ENCODE data around the gene ZC3H7A.
"Not testable (repeated sequence)": the region's sequence is repeated elsewhere in the genome, so short reads cannot be mapped to it uniquely, and the experiment has no call there.

The ZC3H7A gene

DNA sequence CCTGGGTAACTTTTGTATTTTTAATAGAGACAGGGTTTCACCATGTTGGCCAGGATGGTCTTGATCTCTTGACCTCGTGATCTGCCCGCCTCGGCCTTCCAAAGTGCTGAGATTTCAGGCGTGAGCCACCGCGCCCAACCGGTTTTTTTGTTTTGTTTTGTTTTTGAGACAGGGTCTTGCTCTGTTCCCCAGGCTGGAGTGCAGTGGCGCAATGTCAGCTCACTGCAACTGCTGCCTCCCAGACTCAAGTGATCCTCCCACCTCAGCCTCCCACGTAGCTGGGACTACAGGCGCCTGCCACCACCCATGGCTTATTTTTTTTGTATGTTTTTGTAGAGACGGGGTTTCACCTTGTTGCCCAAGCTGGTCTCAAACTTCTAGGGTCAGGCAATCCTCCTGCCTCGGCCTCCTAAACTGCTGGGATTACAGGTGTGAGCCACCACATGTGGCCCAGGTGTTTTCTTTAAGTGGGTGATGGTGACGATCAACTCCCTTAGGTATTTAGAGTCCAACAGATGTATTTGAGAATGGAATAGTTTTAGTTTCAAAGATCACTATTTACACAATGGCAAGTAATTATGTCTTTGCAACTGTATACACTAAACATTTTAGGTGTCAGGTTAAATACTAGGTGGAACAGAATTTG lies 28.6 kb upstream of the ZC3H7A start:
- not testable (repeated sequence) for H3K4me3 ChIP-seq (ENCODE audit: low read depth, low read length); H3K4me1 ChIP-seq (ENCODE audit: control insufficient read depth, insufficient read depth, low read length); H3K36me3 ChIP-seq (ENCODE audit: control insufficient read depth, insufficient read depth, low read length); H3K27me3 ChIP-seq (ENCODE audit: control insufficient read depth, insufficient read depth, low read length); H3K9ac ChIP-seq (ENCODE audit: low read depth, low read length); H3K27ac ChIP-seq (ENCODE audit: low read depth, low read length); H3K9me3 ChIP-seq (ENCODE audit: control insufficient read depth, insufficient read depth, low read length)

GRCh38 chr16:11824362-11824761 lies 27.3 kb upstream of the ZC3H7A start:
- H3K4me3 ChIP-seq (ENCODE audit: low read depth, low read length) = no peak overlapping the region
- no peaks in the 10 kb centered on the region for H3K36me3 ChIP-seq (ENCODE audit: control insufficient read depth, insufficient read depth, low read length)
- no peaks in the 10 kb centered on the region for H3K27me3 ChIP-seq (ENCODE audit: control insufficient read depth, insufficient read depth, low read length)
- no peak overlapping the region for H3K9ac ChIP-seq (ENCODE audit: low read depth, low read length)
- no peaks in the 10 kb centered on the region for H3K4me1 ChIP-seq (ENCODE audit: control insufficient read depth, insufficient read depth, low read length)
- H3K27ac ChIP-seq (ENCODE audit: low read depth, low read length) = no peak overlapping the region
- H3K9me3 ChIP-seq (ENCODE audit: control insufficient read depth, insufficient read depth, low read length) = no peaks in the 10 kb centered on the region

- H3K36me3 ChIP-seq (ENCODE audit: control insufficient read depth, insufficient read depth, low read length); H3K9me3 ChIP-seq (ENCODE audit: control insufficient read depth, insufficient read depth, low read length); H3K4me3 ChIP-seq (ENCODE audit: low read depth, low read length); H3K27ac ChIP-seq (ENCODE audit: low read depth, low read length); H3K9ac ChIP-seq (ENCODE audit: low read depth, low read length); H3K27me3 ChIP-seq (ENCODE audit: control insufficient read depth, insufficient read depth, low read length); H3K4me1 ChIP-seq (ENCODE audit: control insufficient read depth, insufficient read depth, low read length): not testable (repeated sequence)
Measured at GRCh38 chr16:11823645-11824044, 26.6 kb upstream of the ZC3H7A start.

GRCh38 chr16:11819798-11820197 lies 22.7 kb upstream of the ZC3H7A start:
- Histone ChIP-seq H3K4me1 (ENCODE audit: control insufficient read depth, insufficient read depth, low read length) (no peaks in the 10 kb centered on the region), H3K27me3 (ENCODE audit: control insufficient read depth, insufficient read depth, low read length) (no peaks in the 10 kb centered on the region), H3K9ac (ENCODE audit: low read depth, low read length) (no peak overlapping the region), H3K36me3 (ENCODE audit: control insufficient read depth, insufficient read depth, low read length) (no peaks in the 10 kb centered on the region), H3K9me3 (ENCODE audit: control insufficient read depth, insufficient read depth, low read length) (no peaks in the 10 kb centered on the region), H3K27ac (ENCODE audit: low read depth, low read length) (no peak overlapping the region), H3K4me3 (ENCODE audit: low read depth, low read length) (no peak overlapping the region)

- not testable (repeated sequence) for H3K27ac ChIP-seq (ENCODE audit: low read depth, low read length); H3K9ac ChIP-seq (ENCODE audit: low read depth, low read length); H3K36me3 ChIP-seq (ENCODE audit: control insufficient read depth, insufficient read depth, low read length); H3K4me1 ChIP-seq (ENCODE audit: control insufficient read depth, insufficient read depth, low read length); H3K27me3 ChIP-seq (ENCODE audit: control insufficient read depth, insufficient read depth, low read length); H3K4me3 ChIP-seq (ENCODE audit: low read depth, low read length); H3K9me3 ChIP-seq (ENCODE audit: control insufficient read depth, insufficient read depth, low read length)
Measured at GRCh38 chr16:11818970-11819369, 21.9 kb upstream of the ZC3H7A start.

GRCh38 chr16:11816123-11816522 lies 19.1 kb upstream of the ZC3H7A start:
- no peak overlapping the region for H3K4me3 ChIP-seq (ENCODE audit: low read depth, low read length)
- no peaks in the 10 kb centered on the region for H3K27me3 ChIP-seq (ENCODE audit: control insufficient read depth, insufficient read depth, low read length)
- no peaks in the 10 kb centered on the region for H3K9me3 ChIP-seq (ENCODE audit: control insufficient read depth, insufficient read depth, low read length)
- H3K27ac ChIP-seq (ENCODE audit: low read depth, low read length) = no peak overlapping the region
- no peak overlapping the region for H3K9ac ChIP-seq (ENCODE audit: low read depth, low read length)
- no peaks in the 10 kb centered on the region for H3K36me3 ChIP-seq (ENCODE audit: control insufficient read depth, insufficient read depth, low read length)
- no peaks in the 10 kb centered on the region for H3K4me1 ChIP-seq (ENCODE audit: control insufficient read depth, insufficient read depth, low read length)

DNA sequence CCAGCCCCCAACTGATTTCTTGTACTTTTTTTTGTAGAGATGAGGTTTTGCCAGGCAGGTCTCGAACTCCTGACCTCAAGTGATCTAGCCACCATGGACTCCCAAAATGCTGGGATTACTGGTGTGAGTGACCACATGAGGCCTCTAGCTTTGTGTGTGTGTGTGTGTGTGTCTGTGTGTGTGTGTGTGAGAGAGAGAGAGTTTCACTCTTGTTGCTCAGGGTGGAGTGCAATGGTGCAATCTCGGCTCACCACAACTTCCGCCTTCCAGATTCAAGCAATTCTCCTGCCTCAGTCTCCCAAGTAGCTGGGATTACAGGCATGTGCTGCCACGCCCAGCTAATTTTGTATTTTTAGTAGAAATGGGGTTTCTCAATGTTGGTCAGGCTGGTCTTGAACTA lies 17.7 kb upstream of the ZC3H7A start:
- H3K27ac ChIP-seq (ENCODE audit: low read depth, low read length); H3K27me3 ChIP-seq (ENCODE audit: control insufficient read depth, insufficient read depth, low read length); H3K4me1 ChIP-seq (ENCODE audit: control insufficient read depth, insufficient read depth, low read length); H3K9ac ChIP-seq (ENCODE audit: low read depth, low read length); H3K36me3 ChIP-seq (ENCODE audit: control insufficient read depth, insufficient read depth, low read length); H3K4me3 ChIP-seq (ENCODE audit: low read depth, low read length); H3K9me3 ChIP-seq (ENCODE audit: control insufficient read depth, insufficient read depth, low read length): not testable (repeated sequence)

DNA sequence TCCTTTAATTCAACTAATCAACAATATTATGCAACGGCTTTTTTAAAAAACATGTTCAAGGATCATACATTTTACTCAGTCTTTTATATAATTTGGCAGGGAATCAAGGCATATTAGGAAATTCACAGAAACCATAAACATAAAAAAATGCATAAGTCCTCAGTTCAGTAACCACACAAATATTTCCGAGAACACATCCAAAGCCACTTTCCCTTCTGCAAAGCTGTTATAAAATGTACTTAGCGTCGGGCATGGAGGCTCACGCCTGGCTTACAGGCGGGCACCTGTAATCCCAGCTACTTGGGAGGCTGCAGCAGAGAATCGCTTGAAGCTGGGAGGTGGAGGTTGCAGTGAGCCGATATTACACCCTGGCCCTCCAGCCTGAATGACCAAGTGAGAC lies 9.7 kb upstream of the ZC3H7A start:
- H3K27me3 ChIP-seq (ENCODE audit: control insufficient read depth, insufficient read depth, low read length) = no peaks in the 10 kb centered on the region
- no peak overlapping the region for H3K9ac ChIP-seq (ENCODE audit: low read depth, low read length)
- no peaks in the 10 kb centered on the region for H3K36me3 ChIP-seq (ENCODE audit: control insufficient read depth, insufficient read depth, low read length)
- no peaks in the 10 kb centered on the region for H3K9me3 ChIP-seq (ENCODE audit: control insufficient read depth, insufficient read depth, low read length)
- H3K27ac ChIP-seq (ENCODE audit: low read depth, low read length) = no peak overlapping the region
- no peak overlapping the region for H3K4me3 ChIP-seq (ENCODE audit: low read depth, low read length)
- no peaks in the 10 kb centered on the region for H3K4me1 ChIP-seq (ENCODE audit: control insufficient read depth, insufficient read depth, low read length)

DNA sequence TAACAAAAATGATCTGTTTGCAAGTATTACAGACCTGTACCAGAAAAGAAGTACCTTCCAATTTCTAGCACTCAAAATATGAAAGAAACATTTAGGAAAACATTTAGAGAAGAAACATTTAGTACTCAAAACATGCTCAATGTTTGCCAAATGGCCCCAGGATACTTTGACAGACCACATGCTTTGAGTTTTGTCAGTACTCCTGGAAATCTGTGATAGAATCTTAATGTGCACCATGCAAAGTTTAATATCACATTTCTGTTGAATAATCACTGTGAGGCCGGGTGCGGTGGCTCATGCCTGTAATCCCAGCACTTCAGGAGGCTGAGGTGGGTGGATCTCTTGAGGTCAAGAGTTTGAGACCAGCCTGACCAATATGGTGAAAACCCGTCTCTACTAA lies 8.5 kb upstream of the ZC3H7A start:
- no peak overlapping the region for H3K27ac ChIP-seq (ENCODE audit: low read depth, low read length)
- no peaks in the 10 kb centered on the region for H3K27me3 ChIP-seq (ENCODE audit: control insufficient read depth, insufficient read depth, low read length)
- H3K36me3 ChIP-seq (ENCODE audit: control insufficient read depth, insufficient read depth, low read length) = no peaks in the 10 kb centered on the region
- no peaks in the 10 kb centered on the region for H3K4me1 ChIP-seq (ENCODE audit: control insufficient read depth, insufficient read depth, low read length)
- no peaks in the 10 kb centered on the region for H3K9me3 ChIP-seq (ENCODE audit: control insufficient read depth, insufficient read depth, low read length)
- no peak overlapping the region for H3K4me3 ChIP-seq (ENCODE audit: low read depth, low read length)
- no peak overlapping the region for H3K9ac ChIP-seq (ENCODE audit: low read depth, low read length)

- Histone ChIP-seq H3K36me3 (ENCODE audit: control insufficient read depth, insufficient read depth, low read length) (no peaks in the 10 kb centered on the region), H3K4me1 (ENCODE audit: control insufficient read depth, insufficient read depth, low read length) (peaks cover 9% of the 10 kb centered on the region; the same call in 1 of the 2 replicates), H3K9me3 (ENCODE audit: control insufficient read depth, insufficient read depth, low read length) (no peaks in the 10 kb centered on the region), H3K9ac (ENCODE audit: low read depth, low read length) (no peak overlapping the region), H3K27ac (ENCODE audit: low read depth, low read length) (no peak overlapping the region), H3K4me3 (ENCODE audit: low read depth, low read length) (no peak overlapping the region), H3K27me3 (ENCODE audit: control insufficient read depth, insufficient read depth, low read length) (no peaks in the 10 kb centered on the region)
Measured at GRCh38 chr16:11801481-11802021, 4.5 kb upstream of the ZC3H7A start.

- Histone ChIP-seq H3K9ac (ENCODE audit: low read depth, low read length) (no peak overlapping the region), H3K36me3 (ENCODE audit: control insufficient read depth, insufficient read depth, low read length) (no peaks in the 10 kb centered on the region), H3K27me3 (ENCODE audit: control insufficient read depth, insufficient read depth, low read length) (no peaks in the 10 kb centered on the region), H3K4me3 (ENCODE audit: low read depth, low read length) (no peak overlapping the region), H3K27ac (ENCODE audit: low read depth, low read length) (no peak overlapping the region), H3K4me1 (ENCODE audit: control insufficient read depth, insufficient read depth, low read length) (peaks cover 9% of the 10 kb centered on the region; the same call in 1 of the 2 replicates), H3K9me3 (ENCODE audit: control insufficient read depth, insufficient read depth, low read length) (no peaks in the 10 kb centered on the region)
Measured at GRCh38 chr16:11800382-11800718, 3.3 kb upstream of the ZC3H7A start.
